ENCODE data around the gene PDGFRB.

PDGFRB gene

GRCh38 chr5:150159031-150159430, 3.4 kb upstream of the PDGFRB start:
- H3K27me3 ChIP-seq (ENCODE audit: control insufficient read depth, insufficient read depth, low read length), result no peaks in the 10 kb centered on the region
- H3K4me3 ChIP-seq (ENCODE audit: low read length), result no peak overlapping the region
- no peaks in the 10 kb centered on the region for H3K36me3 ChIP-seq (ENCODE audit: control insufficient read depth, insufficient read depth, low read length)
- peaks cover 8% of the 10 kb centered on the region for H3K4me1 ChIP-seq (ENCODE audit: control insufficient read depth, insufficient read depth, low read length)
- H3K27ac ChIP-seq (ENCODE audit: low read depth, low read length), result no peak overlapping the region
- no peak overlapping the region for H3K9ac ChIP-seq (ENCODE audit: low read length)

GRCh38 chr5:150158170-150158949, 2.7 kb upstream of the PDGFRB start:
- H3K27ac ChIP-seq (ENCODE audit: low read depth, low read length), result no peak overlapping the region
- H3K9ac ChIP-seq (ENCODE audit: low read length), result no peak overlapping the region
- H3K36me3 ChIP-seq (ENCODE audit: control insufficient read depth, insufficient read depth, low read length), result no peaks in the 10 kb centered on the region
- H3K4me1 ChIP-seq (ENCODE audit: control insufficient read depth, insufficient read depth, low read length), result peaks cover 10% of the 10 kb centered on the region
- H3K27me3 ChIP-seq (ENCODE audit: control insufficient read depth, insufficient read depth, low read length), result no peaks in the 10 kb centered on the region
- no peak overlapping the region for H3K4me3 ChIP-seq (ENCODE audit: low read length)

- H3K4me3 ChIP-seq (ENCODE audit: low read length), result no peak overlapping the region
- no peak overlapping the region for H3K9ac ChIP-seq (ENCODE audit: low read length)
- no peak overlapping the region for H3K27ac ChIP-seq (ENCODE audit: low read depth, low read length)
- peaks cover 10% of the 10 kb centered on the region for H3K4me1 ChIP-seq (ENCODE audit: control insufficient read depth, insufficient read depth, low read length)
- no peaks in the 10 kb centered on the region for H3K27me3 ChIP-seq (ENCODE audit: control insufficient read depth, insufficient read depth, low read length)
- H3K36me3 ChIP-seq (ENCODE audit: control insufficient read depth, insufficient read depth, low read length), result no peaks in the 10 kb centered on the region
Observed at GRCh38 chr5:150157168-150157567, 1.5 kb upstream of the PDGFRB start.

- no peak overlapping the region for H3K9ac ChIP-seq (ENCODE audit: low read length)
- no peak overlapping the region for H3K27ac ChIP-seq (ENCODE audit: low read depth, low read length)
Observed at GRCh38 chr5:150156540-150156939, 895 bp upstream of the PDGFRB start.

GRCh38 chr5:150156027-150156368, 353 bp upstream of the PDGFRB start:
- no peaks in the 10 kb centered on the region for H3K36me3 ChIP-seq (ENCODE audit: control insufficient read depth, insufficient read depth, low read length)
- peak overlapping the region; percentile 35 for H3K9ac ChIP-seq (ENCODE audit: low read length)
- H3K27me3 ChIP-seq (ENCODE audit: control insufficient read depth, insufficient read depth, low read length), result no peaks in the 10 kb centered on the region
- H3K27ac ChIP-seq (ENCODE audit: low read depth, low read length), result peak overlapping the region; percentile 76
- peaks cover 10% of the 10 kb centered on the region for H3K4me1 ChIP-seq (ENCODE audit: control insufficient read depth, insufficient read depth, low read length)
- H3K4me3 ChIP-seq (ENCODE audit: low read length), result peak overlapping the region; percentile 67

More at GRCh38 chr5:150156540-150156939, 895 bp upstream of the PDGFRB start:
- Histone ChIP-seq H3K36me3 (ENCODE audit: control insufficient read depth, insufficient read depth, low read length) (no peaks in the 10 kb centered on the region), H3K27me3 (ENCODE audit: control insufficient read depth, insufficient read depth, low read length) (no peaks in the 10 kb centered on the region), H3K4me1 (ENCODE audit: control insufficient read depth, insufficient read depth, low read length) (peaks cover 10% of the 10 kb centered on the region), H3K4me3 (ENCODE audit: low read length) (no peak overlapping the region)

GRCh38 chr5:150154618-150155128, 972 bp downstream of the PDGFRB start:
- Histone ChIP-seq H3K36me3 (ENCODE audit: control insufficient read depth, insufficient read depth, low read length) (no peaks in the 10 kb centered on the region), H3K4me1 (ENCODE audit: control insufficient read depth, insufficient read depth, low read length) (peaks cover 10% of the 10 kb centered on the region)

GRCh38 chr5:150153957-150154617, 1.6 kb downstream of the PDGFRB start:
- Histone ChIP-seq H3K4me1 (ENCODE audit: control insufficient read depth, insufficient read depth, low read length) (peaks cover 10% of the 10 kb centered on the region), H3K36me3 (ENCODE audit: control insufficient read depth, insufficient read depth, low read length) (no peaks in the 10 kb centered on the region), H3K9ac (ENCODE audit: low read length) (no peak overlapping the region), H3K27ac (ENCODE audit: low read depth, low read length) (peak overlapping the region; percentile 68), H3K4me3 (ENCODE audit: low read length) (peak overlapping the region; percentile 67), H3K27me3 (ENCODE audit: control insufficient read depth, insufficient read depth, low read length) (no peaks in the 10 kb centered on the region)

More at GRCh38 chr5:150154618-150155128, 972 bp downstream of the PDGFRB start:
- peak overlapping the region; percentile 67 for H3K4me3 ChIP-seq (ENCODE audit: low read length)
- H3K27ac ChIP-seq (ENCODE audit: low read depth, low read length), result peak overlapping the region; percentile 68
- no peak overlapping the region for H3K9ac ChIP-seq (ENCODE audit: low read length)
- H3K27me3 ChIP-seq (ENCODE audit: control insufficient read depth, insufficient read depth, low read length), result no peaks in the 10 kb centered on the region

- no peaks in the 10 kb centered on the region for H3K36me3 ChIP-seq (ENCODE audit: control insufficient read depth, insufficient read depth, low read length)
- H3K4me3 ChIP-seq (ENCODE audit: low read length), result peak overlapping the region; percentile 67
- no peak overlapping the region for H3K27ac ChIP-seq (ENCODE audit: low read depth, low read length)
- no peaks in the 10 kb centered on the region for H3K27me3 ChIP-seq (ENCODE audit: control insufficient read depth, insufficient read depth, low read length)
- H3K4me1 ChIP-seq (ENCODE audit: control insufficient read depth, insufficient read depth, low read length), result peaks cover 10% of the 10 kb centered on the region
- no peak overlapping the region for H3K9ac ChIP-seq (ENCODE audit: low read length)
Observed at GRCh38 chr5:150153483-150153882, 2.2 kb downstream of the PDGFRB start.

GRCh38 chr5:150152636-150153462, 2.8 kb downstream of the PDGFRB start:
- Histone ChIP-seq H3K4me3 (ENCODE audit: low read length) (peak overlapping the region; percentile 67), H3K27ac (ENCODE audit: low read depth, low read length) (no peak overlapping the region), H3K36me3 (ENCODE audit: control insufficient read depth, insufficient read depth, low read length) (no peaks in the 10 kb centered on the region), H3K9ac (ENCODE audit: low read length) (no peak overlapping the region), H3K27me3 (ENCODE audit: control insufficient read depth, insufficient read depth, low read length) (no peaks in the 10 kb centered on the region), H3K4me1 (ENCODE audit: control insufficient read depth, insufficient read depth, low read length) (peaks cover 10% of the 10 kb centered on the region)

- peaks cover 2% of the 10 kb centered on the region for H3K4me1 ChIP-seq (ENCODE audit: control insufficient read depth, insufficient read depth, low read length)
- no peaks in the 10 kb centered on the region for H3K36me3 ChIP-seq (ENCODE audit: control insufficient read depth, insufficient read depth, low read length)
- H3K27me3 ChIP-seq (ENCODE audit: control insufficient read depth, insufficient read depth, low read length), result no peaks in the 10 kb centered on the region
- H3K4me3 ChIP-seq (ENCODE audit: low read length), result no peak overlapping the region
- H3K27ac ChIP-seq (ENCODE audit: low read depth, low read length), result no peak overlapping the region
- no peak overlapping the region for H3K9ac ChIP-seq (ENCODE audit: low read length)
Observed at GRCh38 chr5:150149618-150150017, 6.0 kb downstream of the PDGFRB start.

GRCh38 chr5:150148117-150148927, 7.3 kb downstream of the PDGFRB start:
- Histone ChIP-seq H3K27me3 (ENCODE audit: control insufficient read depth, insufficient read depth, low read length) (no peaks in the 10 kb centered on the region), H3K4me1 (ENCODE audit: control insufficient read depth, insufficient read depth, low read length) (peaks cover 11% of the 10 kb centered on the region), H3K36me3 (ENCODE audit: control insufficient read depth, insufficient read depth, low read length) (no peaks in the 10 kb centered on the region), H3K27ac (ENCODE audit: low read depth, low read length) (no peak overlapping the region), H3K9ac (ENCODE audit: low read length) (no peak overlapping the region), H3K4me3 (ENCODE audit: low read length) (no peak overlapping the region)
